WERI-Rb-1 (cell line): ENCODE measurements around the gene SRRM1.
"Not testable (repeated sequence)": the region's sequence is repeated elsewhere in the genome, so short reads cannot be mapped to it uniquely, and the experiment has no call there.

Source experiments
- DNase-seq: peaks from one replicate; pipeline ENCODE4 v3.0.0-alpha.2; 2020
- H3K27ac ChIP-seq: fragments of 250-450 bp; sonication (Bioruptor Pico); 2 replicates; pipeline ENCODE4 v1.5.1; 2020; ENCODE audit warnings: mild to moderate bottlenecking, moderate library complexity
- H3K27me3 ChIP-seq: fragments of 250-450 bp; sonication (Bioruptor Pico); 2 replicates; pipeline ENCODE4 v1.5.1; 2021; ENCODE audit warnings: mild to moderate bottlenecking, low read depth, moderate library complexity; ENCODE audit not compliant: insufficient read depth, severe bottlenecking
- H3K36me3 ChIP-seq: fragments of 250-450 bp; sonication (Bioruptor Pico); 2 replicates; pipeline ENCODE4 v1.5.1; 2020; ENCODE audit warnings: mild to moderate bottlenecking, moderate library complexity
- H3K4me3 ChIP-seq: 2 replicates; pipeline ENCODE4 v1.5.1; 2011; ENCODE audit warnings: low read depth, mild to moderate bottlenecking, control low read depth, low read length
- H3K9me3 ChIP-seq: fragments of 250-450 bp; sonication (Bioruptor Pico); 2 replicates; pipeline ENCODE4 v1.5.1; 2021; ENCODE audit warnings: mild to moderate bottlenecking, moderate library complexity; ENCODE audit not compliant: severe bottlenecking
- TF ChIP-seq, protein P1 (sequence below): IDR thresholded peaks from 2 replicates; pipeline ENCODE4 v1.5.1; 2011; ENCODE audit warnings: low read depth, mild to moderate bottlenecking, control low read depth, inconsistent platforms, low read length

SRRM1 gene

DNA sequence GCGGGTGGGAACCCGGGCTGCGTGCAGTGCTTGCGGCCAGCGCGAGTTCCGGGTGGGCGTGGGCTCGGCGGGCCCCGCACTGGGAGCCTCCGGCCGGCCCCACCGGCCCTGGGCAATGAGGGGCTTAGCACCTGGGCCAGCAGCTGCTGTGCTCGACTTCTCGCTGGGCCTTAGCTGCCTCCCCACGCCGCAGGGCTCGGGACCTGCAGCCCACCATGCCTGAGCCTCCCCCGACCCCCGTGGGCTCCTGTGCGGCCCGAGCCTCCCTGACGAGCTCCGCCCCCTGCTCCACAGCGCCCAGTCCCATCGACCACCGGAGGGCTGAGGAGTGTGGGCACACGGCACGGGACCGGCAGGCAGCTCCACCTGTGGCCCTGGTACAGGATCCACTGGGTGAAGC, 78.4 kb downstream of the SRRM1 start:
- TF ChIP-seq, protein P1, sequence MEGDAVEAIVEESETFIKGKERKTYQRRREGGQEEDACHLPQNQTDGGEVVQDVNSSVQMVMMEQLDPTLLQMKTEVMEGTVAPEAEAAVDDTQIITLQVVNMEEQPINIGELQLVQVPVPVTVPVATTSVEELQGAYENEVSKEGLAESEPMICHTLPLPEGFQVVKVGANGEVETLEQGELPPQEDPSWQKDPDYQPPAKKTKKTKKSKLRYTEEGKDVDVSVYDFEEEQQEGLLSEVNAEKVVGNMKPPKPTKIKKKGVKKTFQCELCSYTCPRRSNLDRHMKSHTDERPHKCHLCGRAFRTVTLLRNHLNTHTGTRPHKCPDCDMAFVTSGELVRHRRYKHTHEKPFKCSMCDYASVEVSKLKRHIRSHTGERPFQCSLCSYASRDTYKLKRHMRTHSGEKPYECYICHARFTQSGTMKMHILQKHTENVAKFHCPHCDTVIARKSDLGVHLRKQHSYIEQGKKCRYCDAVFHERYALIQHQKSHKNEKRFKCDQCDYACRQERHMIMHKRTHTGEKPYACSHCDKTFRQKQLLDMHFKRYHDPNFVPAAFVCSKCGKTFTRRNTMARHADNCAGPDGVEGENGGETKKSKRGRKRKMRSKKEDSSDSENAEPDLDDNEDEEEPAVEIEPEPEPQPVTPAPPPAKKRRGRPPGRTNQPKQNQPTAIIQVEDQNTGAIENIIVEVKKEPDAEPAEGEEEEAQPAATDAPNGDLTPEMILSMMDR = no peak
- H3K36me3 ChIP-seq = no peaks in the 10 kb centered on the region
- no peak for DNase-seq
- no peaks in the 10 kb centered on the region for H3K27me3 ChIP-seq
- H3K4me3 ChIP-seq = no peak overlapping the region
- H3K27ac ChIP-seq = no peak overlapping the region
- no peaks in the 10 kb centered on the region for H3K9me3 ChIP-seq

DNA sequence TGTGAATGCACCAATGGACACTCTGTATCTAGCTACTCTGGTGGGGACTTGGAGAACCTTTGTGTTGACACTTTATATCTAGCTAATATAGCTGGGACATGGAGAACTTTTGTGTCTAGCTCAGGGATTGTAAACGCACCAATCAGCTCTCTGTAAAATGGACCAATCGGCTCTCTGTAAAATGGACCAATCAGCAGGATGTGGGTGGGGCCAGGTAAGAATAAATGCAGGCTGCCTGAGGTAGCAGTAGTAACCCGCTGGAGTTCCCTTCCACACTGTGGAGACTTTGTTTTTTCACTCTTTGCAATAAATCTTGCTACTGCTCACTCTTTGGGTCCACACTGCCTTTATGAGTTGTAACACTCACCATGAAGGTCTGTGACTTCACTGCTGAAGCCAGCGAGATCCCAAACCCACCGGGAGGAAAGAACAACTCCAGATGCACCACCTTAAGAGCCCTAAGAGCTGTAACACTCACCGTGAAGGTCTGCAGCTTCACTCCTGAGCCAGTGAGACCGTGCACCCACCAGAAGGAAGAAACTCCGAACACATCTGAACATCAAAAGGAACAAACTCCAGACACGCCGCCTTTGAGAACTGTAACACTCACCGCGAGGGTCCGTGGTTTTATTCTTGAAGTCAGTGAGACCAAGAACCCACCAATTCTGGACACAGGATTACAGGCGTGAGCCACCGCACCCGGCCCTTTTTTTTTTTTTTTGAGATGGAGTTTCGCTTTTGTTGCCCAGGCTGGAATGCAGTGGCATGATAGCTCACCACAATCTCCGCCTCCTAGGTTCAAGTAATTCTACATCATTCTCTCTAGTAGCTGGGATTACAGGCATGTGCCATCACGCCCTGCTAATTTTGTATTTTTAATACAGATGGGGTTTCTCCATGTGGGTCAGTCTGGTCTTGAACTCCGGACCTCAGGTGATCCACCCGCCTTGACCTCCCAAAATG, 79.3 kb downstream of the SRRM1 start:
- H3K27ac ChIP-seq, H3K36me3 ChIP-seq, H3K4me3 ChIP-seq, H3K9me3 ChIP-seq, H3K27me3 ChIP-seq: not testable (repeated sequence)
- peak; percentile 55 for DNase-seq
